Right forelimb (tissue), 1 donor: ENCODE data around the gene MYL6.

ENCODE experiments used
- DNase-seq: peaks from one replicate; pipeline ENCODE4 v3.0.0-alpha.2; 2018

The MYL6 gene

GRCh38 chr12:56158926-56159461 is 835 bp downstream of the MYL6 start:
- peak; percentile 64 for DNase-seq

- DNase-seq: no peak
These were observed 1.5 kb downstream of the MYL6 start for GRCh38 chr12:56159482-56160192.

- no peak for DNase-seq
These were observed 2.1 kb downstream of the MYL6 start for GRCh38 chr12:56160193-56160763.

GRCh38 chr12:56160894-56161689 is 2.9 kb downstream of the MYL6 start:
- no peak for DNase-seq

GRCh38 chr12:56161690-56162351 is 3.7 kb downstream of the MYL6 start:
- DNase-seq: no peak

GRCh38 chr12:56162468-56163290 is 4.5 kb downstream of the MYL6 start:
- no peak for DNase-seq

GRCh38 chr12:56163533-56164344 is 5.6 kb downstream of the MYL6 start:
- no peak for DNase-seq

- no peak for DNase-seq
These were observed 6.2 kb downstream of the MYL6 start for GRCh38 chr12:56164345-56164729.

GRCh38 chr12:56165369-56165768 is 7.2 kb downstream of the MYL6 start:
- no peak for DNase-seq

- no peak for DNase-seq
These were observed 11.1 kb downstream of the MYL6 start for GRCh38 chr12:56169229-56169759.

GRCh38 chr12:56172839-56173238 is 14.7 kb downstream of the MYL6 start:
- no peak for DNase-seq

- no peak for DNase-seq
These were observed 20.2 kb downstream of the MYL6 start for GRCh38 chr12:56178347-56178746.

- no peak for DNase-seq
These were observed 28.8 kb downstream of the MYL6 start for GRCh38 chr12:56186957-56187356.

- no peak for DNase-seq
These were observed 30.1 kb downstream of the MYL6 start for GRCh38 chr12:56188131-56188777.

GRCh38 chr12:56188778-56189098 is 30.6 kb downstream of the MYL6 start:
- no peak for DNase-seq

- peak; percentile 92 for DNase-seq
These were observed 31.1 kb downstream of the MYL6 start, which contains the start of gene SMARCC2 for GRCh38 chr12:56189099-56189917. Gene SMARCC2, minus strand, starts transcription at chr12:56189483. Its CDS starts 22 bp downstream, at chr12:56189461.

- DNase-seq: peak; percentile 97
These were observed 31.9 kb downstream of the MYL6 start for GRCh38 chr12:56189918-56190694.

GRCh38 chr12:56190695-56191155 is 32.6 kb downstream of the MYL6 start:
- DNase-seq: no peak

- DNase-seq: no peak
These were observed 34.4 kb downstream of the MYL6 start for GRCh38 chr12:56192582-56192981.
